DOHH2 (cell line): ENCODE measurements around the gene CEP20.
"Not testable (repeated sequence)": the region's sequence is repeated elsewhere in the genome, so short reads cannot be mapped to it uniquely, and the experiment has no call there.

Experiments
- CTCF ChIP-seq: fragments of 200-600 bp; sonication (generic); IDR thresholded peaks from one replicate; pipeline ENCODE4 v1.5.1; 2014; ENCODE audit warnings: antibody characterized with exemption, mild to moderate bottlenecking, low read depth, low read length; ENCODE audit not compliant: poor library complexity, severe bottlenecking
- EZH2phosphoT487 ChIP-seq: fragments of 200-600 bp; sonication (generic); IDR thresholded peaks from 2 replicates; pipeline ENCODE4 v1.6.1; 2017; ENCODE audit warnings: borderline replicate concordance, mild to moderate bottlenecking, antibody characterized with exemption, low read length, moderate library complexity, mixed read lengths

GRCh38 chr16:15936809-15937208 lies 48.4 kb upstream of the CEP20 start:
- not testable (repeated sequence) for TF ChIP-seq CTCF, EZH2phosphoT487
